Urinary bladder (tissue), 4 donors: ENCODE results near the gene CCDC138. TPM values are rescaled to one million over a fixed set of nuclear protein-coding genes. Genes with fewer than 3 reads are reported as not detected.

Experiments
- DNase-seq: peaks from one replicate; pipeline ENCODE4 v3.0.0-alpha.2; 2015; ENCODE audit errors: extremely low spot score
- H3K27ac ChIP-seq: one replicate; pipeline ENCODE4 v1.5.1; 2013; ENCODE audit warnings: low read depth, mild to moderate bottlenecking, moderate library complexity
- H3K36me3 ChIP-seq: one replicate; pipeline ENCODE4 v1.6.1; 2013; ENCODE audit warnings: mild to moderate bottlenecking, moderate library complexity; ENCODE audit not compliant: insufficient read depth
- H3K4me1 ChIP-seq: one replicate; pipeline ENCODE4 v1.6.1; 2013; ENCODE audit warnings: mild to moderate bottlenecking, moderate library complexity; ENCODE audit not compliant: insufficient read depth
- H3K4me3 ChIP-seq: one replicate; pipeline ENCODE4 v1.5.1; 2013; ENCODE audit warnings: low read depth, low read length
- WGBS: extraction: QIAGEN DNeasy Blood & Tissue Kit; methylation state at CpG from one replicate; pipeline ENCODE4 v1.1.7; 2013; 5-methylcytosine and 5-hydroxymethylcytosine counted together
- polyA plus RNA-seq: library from polyadenylated mRNA; stranded (reverse); fragments of 200-250 nt; gene quantifications from one replicate; pipeline ENCODE4 v1.2.3, GENCODE V29; 2013
- total RNA-seq: library from RNA; depleted of rRNA; stranded (reverse); fragments of >200 nt; gene quantifications from one replicate; pipeline ENCODE4 v1.2.3, GENCODE V29; 2014
- donor health status: healthy with polysubstance abuse.
- donor health status: healthy.

Gene CCDC138
- total and polyA plus RNA-seq, 2 donors: 2.8 to 22.6 TPM

- Histone ChIP-seq H3K27ac (no peak overlapping the region), H3K4me3 (no peak overlapping the region), H3K4me1 (no peaks in the 10 kb centered on the region), H3K36me3 (no peaks in the 10 kb centered on the region)
- WGBS: 96% methylated on average over 3 of the region's 3 CpGs
- DNase-seq: no peak
These were observed 23.4 kb downstream of the CCDC138 start for GRCh38 chr2:108809936-108810335.

- Histone ChIP-seq H3K27ac (no peak overlapping the region), H3K4me1 (no peaks in the 10 kb centered on the region), H3K4me3 (no peak overlapping the region), H3K36me3 (no peaks in the 10 kb centered on the region)
- no peak for DNase-seq
- WGBS: 97% methylated on average over 4 of the region's 4 CpGs
These were observed 24.7 kb downstream of the CCDC138 start for GRCh38 chr2:108810993-108811957.

GRCh38 chr2:108813732-108814131 is 27.2 kb downstream of the CCDC138 start:
- H3K27ac ChIP-seq: no peak overlapping the region
- DNase-seq: no peak
- H3K4me1 ChIP-seq: no peaks in the 10 kb centered on the region
- H3K36me3 ChIP-seq: no peaks in the 10 kb centered on the region
- no peak overlapping the region for H3K4me3 ChIP-seq
- 89% methylated on average over 1 of the region's 1 CpG for WGBS

GRCh38 chr2:108820482-108820881 is 33.9 kb downstream of the CCDC138 start:
- Histone ChIP-seq H3K4me3 (no peak overlapping the region), H3K4me1 (no peaks in the 10 kb centered on the region), H3K36me3 (no peaks in the 10 kb centered on the region), H3K27ac (no peak overlapping the region)
- WGBS: 96% methylated on average over 2 of the region's 2 CpGs
- DNase-seq: no peak

GRCh38 chr2:108823286-108823685 is 36.7 kb downstream of the CCDC138 start:
- no peak for DNase-seq
- WGBS: 98% methylated on average over 1 of the region's 1 CpG
- H3K36me3 ChIP-seq: no peaks in the 10 kb centered on the region
- no peak overlapping the region for H3K4me3 ChIP-seq
- no peaks in the 10 kb centered on the region for H3K4me1 ChIP-seq
- no peak overlapping the region for H3K27ac ChIP-seq

- Histone ChIP-seq H3K27ac (peak overlapping the region; percentile 23), H3K36me3 (no peaks in the 10 kb centered on the region), H3K4me3 (no peak overlapping the region), H3K4me1 (no peaks in the 10 kb centered on the region)
- DNase-seq: no peak
- WGBS: 94% methylated on average over 5 of the region's 5 CpGs
These were observed 37.9 kb downstream of the CCDC138 start for GRCh38 chr2:108824316-108825070.

- 30% methylated on average over 4 of the region's 4 CpGs for WGBS
- Histone ChIP-seq H3K4me1 (no peaks in the 10 kb centered on the region), H3K27ac (no peak overlapping the region), H3K4me3 (no peak overlapping the region), H3K36me3 (no peaks in the 10 kb centered on the region)
- no peak for DNase-seq
These were observed 38.7 kb downstream of the CCDC138 start for GRCh38 chr2:108825254-108825653.

GRCh38 chr2:108825736-108826135 is 39.2 kb downstream of the CCDC138 start:
- Histone ChIP-seq H3K4me1 (no peaks in the 10 kb centered on the region), H3K27ac (peak overlapping the region; percentile 52), H3K4me3 (no peak overlapping the region), H3K36me3 (no peaks in the 10 kb centered on the region)
- WGBS: 75% methylated on average over 3 of the region's 3 CpGs
- no peak for DNase-seq

- Histone ChIP-seq H3K4me3 (no peak overlapping the region), H3K27ac (no peak overlapping the region), H3K36me3 (no peaks in the 10 kb centered on the region), H3K4me1 (no peaks in the 10 kb centered on the region)
- whole genome bisulfite sequencing: 95% methylated on average over 4 of the region's 4 CpGs
- DNase-seq: no peak
These were observed 43.2 kb downstream of the CCDC138 start for GRCh38 chr2:108829578-108830310.

- DNase-seq: no peak
- H3K4me3 ChIP-seq: no peak overlapping the region
These were observed 46.6 kb downstream of the CCDC138 start for GRCh38 chr2:108833219-108833618.

GRCh38 chr2:108834620-108835019 is 48.0 kb downstream of the CCDC138 start:
- no peak overlapping the region for H3K4me3 ChIP-seq
- H3K4me1 ChIP-seq: no peaks in the 10 kb centered on the region

More at GRCh38 chr2:108833219-108833618, 46.6 kb downstream of the CCDC138 start:
- Histone ChIP-seq H3K36me3 (no peaks in the 10 kb centered on the region), H3K27ac (no peak overlapping the region), H3K4me1 (no peaks in the 10 kb centered on the region)

GRCh38 chr2:108835040-108835439 is 48.5 kb downstream of the CCDC138 start:
- Histone ChIP-seq H3K27ac (no peak overlapping the region), H3K36me3 (no peaks in the 10 kb centered on the region), H3K4me1 (no peaks in the 10 kb centered on the region), H3K4me3 (no peak overlapping the region)
- no peak for DNase-seq
- WGBS: 86% methylated on average over 1 of the region's 1 CpG

More at GRCh38 chr2:108834620-108835019, 48.0 kb downstream of the CCDC138 start:
- Histone ChIP-seq H3K36me3 (no peaks in the 10 kb centered on the region), H3K27ac (no peak overlapping the region)
- 94% methylated on average over 3 of the region's 3 CpGs for WGBS
- no peak for DNase-seq

GRCh38 chr2:108837198-108837597 is 50.6 kb downstream of the CCDC138 start:
- no peak overlapping the region for H3K27ac ChIP-seq
- H3K36me3 ChIP-seq: no peaks in the 10 kb centered on the region
- H3K4me1 ChIP-seq: no peaks in the 10 kb centered on the region
- no peak overlapping the region for H3K4me3 ChIP-seq
- WGBS: 98% methylated on average over 7 of the region's 7 CpGs
- no peak for DNase-seq
